Ovary (tissue), 3 donors: Measurements from ENCODE around the gene DGKG.

Source experiments
- EP300 ChIP-seq: sonication (generic); formaldehyde crosslinking; IDR thresholded peaks from one replicate; pipeline ENCODE4 v1.6.1; 2017; ENCODE audit warnings: antibody characterized with exemption
- TF ChIP-seq, protein P1 (sequence below), 3 donors: fragments of 450-650 bp in 2 of 3; fragments of 200-600 bp in 1 of 3; IDR thresholded peaks; one replicate each; pipeline versions ENCODE4 v1.5.1 to v1.8.0; 2016 to 2022; ENCODE audit warnings: antibody characterized with exemption in 3 of 3, mild to moderate bottlenecking in 1 of 3
- donor health status: DM: no; HTN: no; CAD: no.

- TF ChIP-seq, protein P1, sequence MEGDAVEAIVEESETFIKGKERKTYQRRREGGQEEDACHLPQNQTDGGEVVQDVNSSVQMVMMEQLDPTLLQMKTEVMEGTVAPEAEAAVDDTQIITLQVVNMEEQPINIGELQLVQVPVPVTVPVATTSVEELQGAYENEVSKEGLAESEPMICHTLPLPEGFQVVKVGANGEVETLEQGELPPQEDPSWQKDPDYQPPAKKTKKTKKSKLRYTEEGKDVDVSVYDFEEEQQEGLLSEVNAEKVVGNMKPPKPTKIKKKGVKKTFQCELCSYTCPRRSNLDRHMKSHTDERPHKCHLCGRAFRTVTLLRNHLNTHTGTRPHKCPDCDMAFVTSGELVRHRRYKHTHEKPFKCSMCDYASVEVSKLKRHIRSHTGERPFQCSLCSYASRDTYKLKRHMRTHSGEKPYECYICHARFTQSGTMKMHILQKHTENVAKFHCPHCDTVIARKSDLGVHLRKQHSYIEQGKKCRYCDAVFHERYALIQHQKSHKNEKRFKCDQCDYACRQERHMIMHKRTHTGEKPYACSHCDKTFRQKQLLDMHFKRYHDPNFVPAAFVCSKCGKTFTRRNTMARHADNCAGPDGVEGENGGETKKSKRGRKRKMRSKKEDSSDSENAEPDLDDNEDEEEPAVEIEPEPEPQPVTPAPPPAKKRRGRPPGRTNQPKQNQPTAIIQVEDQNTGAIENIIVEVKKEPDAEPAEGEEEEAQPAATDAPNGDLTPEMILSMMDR (IDR thresholded peaks at IDR 0.05) = no peak
- TF ChIP-seq EP300 = no peak
These were observed 106.2 kb downstream of the DGKG start for GRCh38 chr3:186255703-186256331.
